PC-9 (cell line): ENCODE data around the gene USP35.

Source experiments
- CTCF ChIP-seq: fragments of 200-600 bp; sonication (generic); conservative IDR thresholded peaks from 2 replicates; pipeline ENCODE4 v1.6.1; 2017; ENCODE audit warnings: mixed run types, antibody characterized with exemption, mild to moderate bottlenecking, moderate library complexity
- EZH2 ChIP-seq: fragments of 200-600 bp; sonication (generic); IDR thresholded peaks from 2 replicates; pipeline ENCODE4 v1.8.0; 2017; ENCODE audit warnings: antibody characterized with exemption, low read depth

- TF ChIP-seq EZH2 (no peak), CTCF (no peak)
Observed at GRCh38 chr11:78255919-78256318, 67.2 kb downstream of the USP35 start.
